HG03196 (cell line): ENCODE measurements around the gene PPP1R9A.

Experiments used
- ATAC-seq: cut with Tn5 transposase; IDR thresholded peaks from one replicate; pipeline ENCODE4 v1.9.1; 2021; ENCODE audit not compliant: unreplicated experiment

The PPP1R9A gene

GRCh38 chr7:95250571-95250970, 343.2 kb downstream of the PPP1R9A start:
- no peak for ATAC-seq

GRCh38 chr7:95251966-95252365, 344.6 kb downstream of the PPP1R9A start:
- no peak for ATAC-seq

GRCh38 chr7:95253986-95254385, 346.6 kb downstream of the PPP1R9A start:
- ATAC-seq: no peak

- no peak for ATAC-seq
These were observed 348.3 kb downstream of the PPP1R9A start for GRCh38 chr7:95255691-95256090.

- no peak for ATAC-seq
These were observed 354.6 kb downstream of the PPP1R9A start for GRCh38 chr7:95261895-95262415.

- no peak for ATAC-seq
These were observed 355.5 kb downstream of the PPP1R9A start for GRCh38 chr7:95262875-95263274.

- ATAC-seq: no peak
These were observed 356.5 kb downstream of the PPP1R9A start for GRCh38 chr7:95263785-95264362.

- ATAC-seq: no peak
These were observed 357.0 kb downstream of the PPP1R9A start for GRCh38 chr7:95264363-95264891.

GRCh38 chr7:95265634-95266033, 358.2 kb downstream of the PPP1R9A start:
- ATAC-seq: no peak

- no peak for ATAC-seq
These were observed 360.4 kb downstream of the PPP1R9A start for GRCh38 chr7:95267754-95268153.

GRCh38 chr7:95269640-95270039, 362.2 kb downstream of the PPP1R9A start:
- ATAC-seq: no peak

GRCh38 chr7:95276114-95276513, 368.7 kb downstream of the PPP1R9A start:
- ATAC-seq: no peak

- no peak for ATAC-seq
These were observed 372.0 kb downstream of the PPP1R9A start for GRCh38 chr7:95279417-95279816.

- no peak for ATAC-seq
These were observed 378.7 kb downstream of the PPP1R9A start for GRCh38 chr7:95286096-95286495.

GRCh38 chr7:95290166-95290830, 382.9 kb downstream of the PPP1R9A start:
- no peak for ATAC-seq

- ATAC-seq: no peak
These were observed 388.0 kb downstream of the PPP1R9A start for GRCh38 chr7:95295397-95295796.

GRCh38 chr7:95296456-95296855, 389.1 kb downstream of the PPP1R9A start:
- no peak for ATAC-seq

GRCh38 chr7:95297041-95297440, 389.6 kb downstream of the PPP1R9A start:
- no peak for ATAC-seq

- ATAC-seq: no peak
These were observed 390.7 kb downstream of the PPP1R9A start for GRCh38 chr7:95298091-95298490.

- ATAC-seq: no peak
These were observed 395.9 kb downstream of the PPP1R9A start for GRCh38 chr7:95303013-95303905.

- ATAC-seq: no peak
These were observed 397.6 kb downstream of the PPP1R9A start for GRCh38 chr7:95304990-95305389.
